DND-41 (cell line): ENCODE measurements around the gene SOD3.

Experiments used
- ATAC-seq: fragments of 200-7000 bp; cut with Tn5 transposase; 3 replicates; pipeline ENCODE4 v1.9.1; 2021; ENCODE audit warnings: low read depth; ENCODE audit not compliant: insufficient read depth
- DNase-seq: peaks from one replicate; pipeline ENCODE4 v3.0.0-alpha.2; 2020
- H2AFZ ChIP-seq: 2 replicates; pipeline ENCODE4 v1.6.0; 2012; ENCODE audit warnings: low read depth, low read length
- H3K27ac ChIP-seq: 2 replicates; pipeline ENCODE4 v1.5.1; 2012; ENCODE audit warnings: low read length, inconsistent platforms
- H3K27me3 ChIP-seq: fragments of 200-600 bp; sonication (generic); 2 replicates; pipeline ENCODE4 v1.6.0; 2012; ENCODE audit warnings: low read length, mild to moderate bottlenecking, inconsistent platforms; ENCODE audit not compliant: insufficient read depth, poor library complexity
- H3K36me3 ChIP-seq: 2 replicates; pipeline ENCODE4 v1.5.1; 2012; ENCODE audit warnings: low read length, inconsistent platforms; ENCODE audit not compliant: insufficient read depth
- H3K4me1 ChIP-seq: 2 replicates; pipeline ENCODE4 v1.5.1; 2012; ENCODE audit warnings: mild to moderate bottlenecking, low read length; ENCODE audit not compliant: insufficient read depth
- H3K4me2 ChIP-seq: 2 replicates; pipeline ENCODE4 v1.6.0; 2012; ENCODE audit warnings: mild to moderate bottlenecking, moderate library complexity, low read length, inconsistent platforms; ENCODE audit not compliant: insufficient read depth
- H3K4me3 ChIP-seq, 2 experiments: fragments of 200-600 bp in 1 of 2; shearing (Covaris generic) in 1 of 2; 2 replicates each; pipeline ENCODE4 v1.5.1; 2012 to 2016; ENCODE audit warnings: inconsistent platforms in 2 of 2, low read length in 2 of 2, mild to moderate bottlenecking in 2 of 2, low read depth in 1 of 2, moderate library complexity in 1 of 2
- H3K79me2 ChIP-seq: 2 replicates; pipeline ENCODE4 v1.6.0; 2012; ENCODE audit warnings: low read length, inconsistent platforms; ENCODE audit not compliant: insufficient read depth
- H3K9ac ChIP-seq: 2 replicates; pipeline ENCODE4 v1.6.0; 2012; ENCODE audit warnings: low read depth, mild to moderate bottlenecking, inconsistent platforms, low read length, moderate library complexity
- H3K9me3 ChIP-seq: 2 replicates; pipeline ENCODE4 v1.5.1; 2012; ENCODE audit warnings: low read length, moderate library complexity, mild to moderate bottlenecking, inconsistent platforms; ENCODE audit not compliant: insufficient read depth, severe bottlenecking
- H4K20me1 ChIP-seq: 2 replicates; pipeline ENCODE4 v1.6.0; 2012; ENCODE audit warnings: low read length; ENCODE audit not compliant: insufficient read depth
- EZH2 ChIP-seq: IDR thresholded peaks from 3 replicates; pipeline ENCODE4 v1.6.1; 2012; ENCODE audit warnings: borderline replicate concordance, low read depth, mild to moderate bottlenecking, moderate library complexity, low read length, inconsistent platforms; ENCODE audit not compliant: severe bottlenecking
- TF ChIP-seq, protein P1 (sequence below): IDR thresholded peaks from 2 replicates; pipeline ENCODE4 v1.5.1; 2012; ENCODE audit warnings: borderline replicate concordance, low read length, moderate library complexity, mild to moderate bottlenecking; ENCODE audit not compliant: poor library complexity, severe bottlenecking; ENCODE audit errors: extremely low read depth

SOD3 gene

GRCh38 chr4:24777536-24778463 lies 17.6 kb upstream of the SOD3 start:
- TF ChIP-seq, protein P1, sequence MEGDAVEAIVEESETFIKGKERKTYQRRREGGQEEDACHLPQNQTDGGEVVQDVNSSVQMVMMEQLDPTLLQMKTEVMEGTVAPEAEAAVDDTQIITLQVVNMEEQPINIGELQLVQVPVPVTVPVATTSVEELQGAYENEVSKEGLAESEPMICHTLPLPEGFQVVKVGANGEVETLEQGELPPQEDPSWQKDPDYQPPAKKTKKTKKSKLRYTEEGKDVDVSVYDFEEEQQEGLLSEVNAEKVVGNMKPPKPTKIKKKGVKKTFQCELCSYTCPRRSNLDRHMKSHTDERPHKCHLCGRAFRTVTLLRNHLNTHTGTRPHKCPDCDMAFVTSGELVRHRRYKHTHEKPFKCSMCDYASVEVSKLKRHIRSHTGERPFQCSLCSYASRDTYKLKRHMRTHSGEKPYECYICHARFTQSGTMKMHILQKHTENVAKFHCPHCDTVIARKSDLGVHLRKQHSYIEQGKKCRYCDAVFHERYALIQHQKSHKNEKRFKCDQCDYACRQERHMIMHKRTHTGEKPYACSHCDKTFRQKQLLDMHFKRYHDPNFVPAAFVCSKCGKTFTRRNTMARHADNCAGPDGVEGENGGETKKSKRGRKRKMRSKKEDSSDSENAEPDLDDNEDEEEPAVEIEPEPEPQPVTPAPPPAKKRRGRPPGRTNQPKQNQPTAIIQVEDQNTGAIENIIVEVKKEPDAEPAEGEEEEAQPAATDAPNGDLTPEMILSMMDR = no peak
- no peak for TF ChIP-seq EZH2
- Histone ChIP-seq H3K4me1 (no peaks in the 10 kb centered on the region), H3K4me2 (no peak overlapping the region), H4K20me1 (no peaks in the 10 kb centered on the region), H3K79me2 (no peaks in the 10 kb centered on the region), H3K9me3 (no peaks in the 10 kb centered on the region), H2AFZ (no peak overlapping the region), H3K36me3 (no peaks in the 10 kb centered on the region), H3K9ac (no peak overlapping the region), H3K27ac (no peak overlapping the region), H3K4me3 (no peak overlapping the region), H3K27me3 (no peaks in the 10 kb centered on the region)
- DNase-seq = no peak
- no peak for ATAC-seq

GRCh38 chr4:24778464-24779225 lies 16.7 kb upstream of the SOD3 start:
- ATAC-seq = no peak

GRCh38 chr4:24780936-24781495 lies 14.4 kb upstream of the SOD3 start:
- Histone ChIP-seq H3K27ac (no peak overlapping the region), H4K20me1 (no peaks in the 10 kb centered on the region), H3K36me3 (no peaks in the 10 kb centered on the region), H3K9ac (no peak overlapping the region), H3K27me3 (no peaks in the 10 kb centered on the region), H3K4me1 (no peaks in the 10 kb centered on the region), H3K9me3 (no peaks in the 10 kb centered on the region), H2AFZ (no peak overlapping the region), H3K4me3 (no peak overlapping the region), H3K79me2 (no peaks in the 10 kb centered on the region), H3K4me2 (no peak overlapping the region)
- TF ChIP-seq, protein P1 = no peak
- TF ChIP-seq EZH2 = no peak
- ATAC-seq (no peak), DNase-seq (no peak)

More at GRCh38 chr4:24778464-24779225, 16.7 kb upstream of the SOD3 start:
- no peak overlapping the region for H2AFZ ChIP-seq
- H3K36me3 ChIP-seq = no peaks in the 10 kb centered on the region
- no peak overlapping the region for H3K4me2 ChIP-seq
- no peak for TF ChIP-seq EZH2
- TF ChIP-seq, protein P1 = no peak
- no peak overlapping the region for H3K9ac ChIP-seq
- H3K4me1 ChIP-seq = no peaks in the 10 kb centered on the region
- no peaks in the 10 kb centered on the region for H3K9me3 ChIP-seq
- no peaks in the 10 kb centered on the region for H4K20me1 ChIP-seq
- H3K79me2 ChIP-seq = no peaks in the 10 kb centered on the region
- no peak overlapping the region for H3K4me3 ChIP-seq
- no peak overlapping the region for H3K27ac ChIP-seq
- no peak for DNase-seq
- H3K27me3 ChIP-seq = no peaks in the 10 kb centered on the region
